C4-2B (cell line): ENCODE measurements around the gene MAFG.

ENCODE experiments used
- H3K27ac ChIP-seq: fragments of 450-650 bp; 2 replicates; pipeline ENCODE4 v1.5.1; 2017
- ZFX ChIP-seq: fragments of 450-650 bp; IDR thresholded peaks from 2 replicates; pipeline ENCODE4 v1.6.1; 2017
- TF ChIP-seq, protein P1 (sequence below): fragments of 450-650 bp; conservative IDR thresholded peaks from 2 replicates; pipeline ENCODE4 v1.5.1; 2017; ENCODE audit warnings: mild to moderate bottlenecking

The MAFG gene

GRCh38 chr17:81901167-81902022 is 26.1 kb downstream of the MAFG start:
- no peak overlapping the region for H3K27ac ChIP-seq
- no peak for TF ChIP-seq ZFX
- TF ChIP-seq, protein P1, sequence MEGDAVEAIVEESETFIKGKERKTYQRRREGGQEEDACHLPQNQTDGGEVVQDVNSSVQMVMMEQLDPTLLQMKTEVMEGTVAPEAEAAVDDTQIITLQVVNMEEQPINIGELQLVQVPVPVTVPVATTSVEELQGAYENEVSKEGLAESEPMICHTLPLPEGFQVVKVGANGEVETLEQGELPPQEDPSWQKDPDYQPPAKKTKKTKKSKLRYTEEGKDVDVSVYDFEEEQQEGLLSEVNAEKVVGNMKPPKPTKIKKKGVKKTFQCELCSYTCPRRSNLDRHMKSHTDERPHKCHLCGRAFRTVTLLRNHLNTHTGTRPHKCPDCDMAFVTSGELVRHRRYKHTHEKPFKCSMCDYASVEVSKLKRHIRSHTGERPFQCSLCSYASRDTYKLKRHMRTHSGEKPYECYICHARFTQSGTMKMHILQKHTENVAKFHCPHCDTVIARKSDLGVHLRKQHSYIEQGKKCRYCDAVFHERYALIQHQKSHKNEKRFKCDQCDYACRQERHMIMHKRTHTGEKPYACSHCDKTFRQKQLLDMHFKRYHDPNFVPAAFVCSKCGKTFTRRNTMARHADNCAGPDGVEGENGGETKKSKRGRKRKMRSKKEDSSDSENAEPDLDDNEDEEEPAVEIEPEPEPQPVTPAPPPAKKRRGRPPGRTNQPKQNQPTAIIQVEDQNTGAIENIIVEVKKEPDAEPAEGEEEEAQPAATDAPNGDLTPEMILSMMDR, result no peak

DNA sequence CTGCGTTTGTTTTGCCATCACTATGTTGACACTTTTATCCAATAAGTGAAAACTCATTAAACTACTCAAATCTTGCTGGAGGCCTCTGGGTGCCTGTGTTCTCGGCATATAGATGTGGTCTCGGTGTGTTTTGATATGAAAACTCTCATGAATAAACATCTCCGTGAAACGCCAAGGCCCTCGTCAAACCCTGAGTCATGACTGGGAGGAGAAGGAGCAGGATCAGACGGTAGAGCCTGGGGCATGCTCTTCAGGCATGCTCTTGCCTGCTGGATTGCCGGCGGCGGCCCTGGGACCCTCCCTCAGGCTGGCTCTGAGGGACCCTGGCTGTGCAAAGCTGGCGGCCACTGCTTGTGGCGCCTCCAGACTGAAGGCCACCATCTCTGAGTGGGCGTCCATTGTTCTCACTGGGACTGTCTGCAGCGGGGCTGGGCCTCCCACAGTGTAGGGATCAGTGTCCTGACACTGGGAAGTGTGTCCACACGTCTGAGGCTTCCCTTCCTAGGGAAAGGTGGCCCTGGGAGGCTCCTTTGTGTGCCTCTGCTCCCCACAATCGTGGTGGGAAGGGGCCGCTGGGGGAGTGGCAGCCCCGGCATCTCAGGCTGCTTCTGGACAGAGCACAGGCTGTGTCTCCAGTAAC is 27.2 kb downstream of the MAFG start:
- no peak for TF ChIP-seq ZFX
- TF ChIP-seq, protein P1, result no peak
- H3K27ac ChIP-seq, result no peak overlapping the region

DNA sequence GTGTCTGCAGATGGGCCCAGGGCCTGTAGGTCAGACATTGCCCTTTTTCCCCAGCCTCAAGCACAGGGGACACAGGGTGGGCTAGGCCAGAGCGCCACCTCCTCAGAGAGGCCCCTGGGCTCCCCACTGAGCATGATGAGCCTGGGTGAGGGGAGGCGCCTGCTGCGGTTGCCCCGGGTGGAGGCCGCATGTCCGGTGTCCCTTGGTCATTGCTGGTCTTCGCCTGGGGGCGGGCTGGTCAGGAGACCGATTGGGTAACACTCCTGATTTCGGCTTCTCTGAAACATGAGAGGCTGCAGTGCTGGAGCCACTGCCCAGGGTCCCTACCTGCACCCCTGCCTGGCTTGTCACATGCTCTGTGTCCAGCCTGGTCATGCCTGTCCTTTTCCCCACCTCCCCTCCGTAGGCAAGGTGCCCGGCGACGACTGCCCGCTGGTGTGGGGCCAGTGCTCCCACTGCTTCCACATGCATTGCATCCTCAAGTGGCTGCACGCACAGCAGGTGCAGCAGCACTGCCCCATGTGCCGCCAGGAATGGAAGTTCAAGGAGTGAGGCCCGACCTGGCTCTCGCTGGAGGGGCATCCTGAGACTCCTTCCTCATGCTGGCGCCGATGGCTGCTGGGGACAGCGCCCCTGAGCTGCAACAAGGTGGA is 27.9 kb downstream of the MAFG start:
- TF ChIP-seq, protein P1, result no peak
- H3K27ac ChIP-seq, result no peak overlapping the region

DNA sequence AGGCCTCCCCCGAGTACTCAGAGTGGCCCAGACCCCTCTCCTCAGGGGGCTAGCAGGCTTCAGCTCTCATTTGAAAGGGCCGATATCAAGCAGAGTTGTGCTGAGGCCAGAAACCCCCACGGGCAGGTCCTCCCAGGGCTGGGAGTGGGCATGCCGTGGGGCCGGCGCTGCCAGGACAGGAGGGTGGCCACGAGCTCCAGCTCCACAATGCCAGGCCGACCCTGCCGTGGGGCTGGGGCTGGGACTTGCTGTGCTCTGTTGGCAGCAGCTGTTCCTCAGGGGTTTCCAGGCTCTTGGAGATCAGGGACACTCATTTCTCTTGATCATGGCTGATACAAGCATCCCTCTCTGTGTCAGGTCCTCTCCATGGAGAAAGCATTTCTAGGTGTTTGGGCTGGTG is 28.6 kb downstream of the MAFG start:
- H3K27ac ChIP-seq, result no peak overlapping the region
- TF ChIP-seq, protein P1, result no peak
- no peak for TF ChIP-seq ZFX

DNA sequence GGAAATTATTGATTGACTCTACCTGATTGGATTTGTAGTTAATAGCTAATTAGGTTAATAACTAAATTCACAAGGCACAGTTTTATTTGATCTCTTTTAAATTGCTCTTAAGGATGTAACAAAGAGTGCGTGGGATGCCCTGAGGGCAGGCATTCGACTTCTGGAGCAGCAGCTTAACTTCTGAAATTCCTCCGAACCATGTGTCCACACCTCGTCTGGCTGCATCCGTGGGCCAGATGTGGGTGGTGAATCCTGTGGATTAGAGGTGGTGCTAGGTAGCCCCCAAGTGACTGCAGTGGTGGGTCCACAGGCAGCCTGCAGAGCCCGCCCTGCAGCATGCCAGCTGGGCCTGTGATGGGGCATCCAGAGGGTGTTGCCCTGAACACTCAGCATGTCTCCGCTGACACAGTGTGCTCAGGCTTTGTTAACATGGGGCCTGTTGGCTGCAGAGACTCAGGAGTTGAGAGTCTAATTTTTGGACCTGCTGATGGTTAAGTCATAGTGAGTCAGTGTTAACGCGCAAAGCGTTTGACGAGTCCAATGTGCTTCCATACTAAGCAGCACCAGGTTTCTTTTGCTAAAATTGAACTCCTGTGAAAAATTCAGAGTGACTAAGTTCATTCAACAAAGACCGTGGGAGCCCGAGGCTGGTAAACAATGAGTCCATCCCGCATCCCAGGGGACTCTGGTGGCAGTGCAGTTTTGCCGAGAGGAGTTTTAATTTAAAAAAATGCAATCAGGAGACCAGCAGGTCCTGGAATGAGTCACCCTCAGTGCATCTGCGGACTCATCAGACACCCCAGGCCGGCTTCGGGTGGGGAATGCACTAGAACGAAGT is 29.3 kb downstream of the MAFG start:
- TF ChIP-seq, protein P1, result no peak
- TF ChIP-seq ZFX, result no peak
- no peak overlapping the region for H3K27ac ChIP-seq

- H3K27ac ChIP-seq, result no peak overlapping the region
- TF ChIP-seq ZFX, result no peak
- TF ChIP-seq, protein P1, result no peak
Measured at GRCh38 chr17:81895400-81895799, 32.1 kb downstream of the MAFG start.
